H1 (cell line): Measurements from ENCODE around the gene DCLK1. TPM values are rescaled to one million over a fixed set of nuclear protein-coding genes. Genes with fewer than 3 reads are reported as not detected.

Experiments used
- EP300 ChIP-seq, 2 experiments: IDR thresholded peaks; 1 replicate in 1 of 2; 2 replicates in 1 of 2; pipeline ENCODE4 v1.6.1; 2011 to 2012; ENCODE audit warnings: low read depth in 2 of 2, low read length in 2 of 2, mild to moderate bottlenecking in 2 of 2, borderline replicate concordance in 1 of 2, inconsistent platforms in 1 of 2, moderate library complexity in 1 of 2
- EZH2 ChIP-seq: fragments of 200-600 bp; sonication (generic); IDR thresholded peaks from 2 replicates; pipeline ENCODE4 v1.7.1; 2012; ENCODE audit warnings: low read depth, mild to moderate bottlenecking, moderate library complexity, low read length, inconsistent platforms; ENCODE audit not compliant: severe bottlenecking
- MAFK ChIP-seq: IDR thresholded peaks from 2 replicates; pipeline ENCODE4 v1.6.1; 2012; ENCODE audit warnings: low read depth, mild to moderate bottlenecking, improper control_type of control experiment, low read length
- polyA plus RNA-seq, 7 experiments: library from polyadenylated mRNA; depleted of rRNA in 3 of 7; stranded (reverse) in 5 of 7; unstranded in 2 of 7; fragments of >200 nt in 5 of 7; fragments of 200-250 nt in 2 of 7; gene quantifications; 1 replicate in 5 of 7; 2 replicates in 1 of 7; 4 replicates in 1 of 7; pipeline versions ENCODE4 v1.2.1 to v1.2.3, GENCODE V29; 2011 to 2013; ENCODE audit warnings: missing spikeins in 2 of 7, mixed read lengths in 2 of 7
- total RNA-seq: library from RNA; stranded (reverse); fragmentation: NEBNext Ultra II Directional; extraction: Animal tissue kit (Norgen Biotek cat#: 25700); gene quantifications from 2 replicates; pipeline ENCODE4 v1.2.1, GENCODE V29; 2021

Gene DCLK1
- total and polyA plus RNA-seq, 2 of the 8 experiments (the other 6 are each of a cell fraction or from before 2014, with no cell fraction given), result 22.8 to 41.0 TPM

- no peak for TF ChIP-seq EP300 (IDR thresholded peaks at IDR 0.05; ENCODE audit: borderline replicate concordance in 1 of 2, low read depth in 2 of 2, low read length in 2 of 2)
- no peak for TF ChIP-seq EZH2
- TF ChIP-seq MAFK, result no peak
Measured at GRCh38 chr13:35722458-35723052, 408.6 kb downstream of the DCLK1 start (continued).
